HG02885 (cell line): ENCODE measurements around the gene BCAS3.
"Not testable (repeated sequence)": the region's sequence is repeated elsewhere in the genome, so short reads cannot be mapped to it uniquely, and the experiment has no call there.

Source experiments
- ATAC-seq: cut with Tn5 transposase; IDR thresholded peaks from one replicate; pipeline ENCODE4 v1.9.1; 2021; ENCODE audit warnings: mild to moderate bottlenecking; ENCODE audit not compliant: unreplicated experiment, poor library complexity

BCAS3 gene

GRCh38 chr17:60916043-60916442 is 238.4 kb downstream of the BCAS3 start:
- ATAC-seq, result no peak

- no peak for ATAC-seq
Measured at GRCh38 chr17:60920107-60920506, 242.5 kb downstream of the BCAS3 start.

- no peak for ATAC-seq
Measured at GRCh38 chr17:60923000-60923399, 245.3 kb downstream of the BCAS3 start.

GRCh38 chr17:60926466-60927183 is 249.0 kb downstream of the BCAS3 start:
- ATAC-seq, result no peak

GRCh38 chr17:60933739-60934138 is 256.1 kb downstream of the BCAS3 start:
- no peak for ATAC-seq

- no peak for ATAC-seq
Measured at GRCh38 chr17:60934723-60935122, 257.1 kb downstream of the BCAS3 start.

GRCh38 chr17:60935991-60936390 is 258.3 kb downstream of the BCAS3 start:
- ATAC-seq, result not testable (repeated sequence)

GRCh38 chr17:60939318-60939717 is 261.7 kb downstream of the BCAS3 start:
- ATAC-seq, result no peak

GRCh38 chr17:60941028-60941427 is 263.4 kb downstream of the BCAS3 start:
- no peak for ATAC-seq

- ATAC-seq, result no peak
Measured at GRCh38 chr17:60941571-60941970, 263.9 kb downstream of the BCAS3 start.

GRCh38 chr17:60944751-60945150 is 267.1 kb downstream of the BCAS3 start:
- no peak for ATAC-seq

- no peak for ATAC-seq
Measured at GRCh38 chr17:60947100-60947499, 269.4 kb downstream of the BCAS3 start.

- ATAC-seq, result no peak
Measured at GRCh38 chr17:60947543-60947942, 269.9 kb downstream of the BCAS3 start.

- no peak for ATAC-seq
Measured at GRCh38 chr17:60952747-60953146, 275.1 kb downstream of the BCAS3 start.

GRCh38 chr17:60959011-60959410 is 281.4 kb downstream of the BCAS3 start:
- ATAC-seq, result no peak

- ATAC-seq, result no peak
Measured at GRCh38 chr17:60959696-60960095, 282.0 kb downstream of the BCAS3 start.

- no peak for ATAC-seq
Measured at GRCh38 chr17:60960398-60961065, 282.9 kb downstream of the BCAS3 start.

- ATAC-seq, result no peak
Measured at GRCh38 chr17:60964160-60964559, 286.5 kb downstream of the BCAS3 start.

- no peak for ATAC-seq
Measured at GRCh38 chr17:60968266-60968665, 290.6 kb downstream of the BCAS3 start.

- no peak for ATAC-seq
Measured at GRCh38 chr17:60969500-60970037, 291.9 kb downstream of the BCAS3 start.

- ATAC-seq, result no peak
Measured at GRCh38 chr17:60970741-60971140, 293.1 kb downstream of the BCAS3 start.
